IMR-90 (cell line): ENCODE data around the gene MACROD1. TPM values are rescaled to one million over a fixed set of nuclear protein-coding genes. Genes with fewer than 3 reads are reported as not detected.
A peak's percentile ranks its signal among the peaks of the same experiment; 100 is the strongest.

Experiments used
- ATAC-seq: fragments of 200-7000 bp; cut with Tn5 transposase; 2 replicates; pipeline ENCODE4 v1.9.1; 2020; ENCODE audit warnings: low read depth, mild to moderate bottlenecking, moderate library complexity
- BruUV-seq: library from RNA; stranded (reverse); fragments of 400-500 nt; replicated peaks from 2 replicates; lab custom pipeline; 2021; lab: Mats Ljungman, UMichigan
- CTCF ChIA-PET: fragments of 300-600 bp; formaldehyde crosslinking; extraction: SDS; loops from one replicate; lab custom pipeline; 2021; ENCODE audit warnings: antibody characterized with exemption; lab: Yijun Ruan, JAX
- POLR2A ChIA-PET: fragments of 300-600 bp; sonication (Branson Sonifier 250); formaldehyde crosslinking; loops from one replicate; lab custom pipeline; 2022; ENCODE audit warnings: antibody characterized with exemption; ENCODE audit not compliant: unreplicated experiment; lab: Charles Lee
- DNase-seq: peaks from one replicate; pipeline ENCODE4 v3.0.0; 2013
- H2AFZ ChIP-seq: replicated peaks from 2 replicates; pipeline ENCODE3; 2013; ENCODE audit warnings: low read length, mild to moderate bottlenecking; ENCODE audit not compliant: poor library complexity
- H2AK5ac ChIP-seq: 2 replicates; pipeline ENCODE4 v1.6.1; 2013; ENCODE audit warnings: low read depth, low read length, inconsistent platforms
- H2AK9ac ChIP-seq: replicated peaks from 2 replicates; pipeline ENCODE3; 2013; ENCODE audit warnings: mild to moderate bottlenecking, low read depth, low read length, moderate library complexity; ENCODE audit not compliant: poor library complexity
- H2BK120ac ChIP-seq: 2 replicates; pipeline ENCODE4 v1.6.1; 2013; ENCODE audit warnings: low read depth, low read length, inconsistent platforms
- H2BK15ac ChIP-seq: 3 replicates; pipeline ENCODE4 v1.6.1; 2013; ENCODE audit warnings: low read depth, low read length, inconsistent platforms
- H2BK20ac ChIP-seq: 2 replicates; pipeline ENCODE4 v1.6.1; 2013; ENCODE audit warnings: low read depth, mild to moderate bottlenecking, inconsistent platforms, low read length, moderate library complexity
- H2BK5ac ChIP-seq: 2 replicates; pipeline ENCODE4 v1.6.1; 2013; ENCODE audit warnings: mild to moderate bottlenecking, low read depth, low read length, inconsistent platforms; ENCODE audit not compliant: poor library complexity, severe bottlenecking
- H3K14ac ChIP-seq: replicated peaks from 2 replicates; pipeline ENCODE4 v1.6.1; 2013; ENCODE audit warnings: low read depth, low read length, inconsistent platforms
- H3K18ac ChIP-seq: 2 replicates; pipeline ENCODE4 v1.6.1; 2013; ENCODE audit warnings: low read depth, low read length, control low read depth
- H3K23ac ChIP-seq: 2 replicates; pipeline ENCODE4 v1.6.1; 2013; ENCODE audit warnings: low read depth, low read length, inconsistent platforms
- H3K27ac ChIP-seq: 2 replicates; pipeline ENCODE4 v1.5.1; 2013; ENCODE audit warnings: mild to moderate bottlenecking, control low read depth, low read length; ENCODE audit not compliant: insufficient read depth
- H3K27me3 ChIP-seq: 2 replicates; pipeline ENCODE4 v1.6.1; 2013; ENCODE audit warnings: low read length; ENCODE audit not compliant: control insufficient read depth, insufficient read depth
- H3K36me3 ChIP-seq: 2 replicates; pipeline ENCODE4 v1.6.1; 2013; ENCODE audit warnings: low read length, mixed read lengths; ENCODE audit not compliant: control insufficient read depth, insufficient read depth
- H3K4ac ChIP-seq: 2 replicates; pipeline ENCODE4 v1.6.1; 2013; ENCODE audit warnings: low read depth, low read length, inconsistent platforms
- H3K4me1 ChIP-seq: 2 replicates; pipeline ENCODE4 v1.6.1; 2013; ENCODE audit warnings: low read length, mixed read lengths; ENCODE audit not compliant: control insufficient read depth, insufficient read depth
- H3K4me2 ChIP-seq: 2 replicates; pipeline ENCODE4 v1.6.1; 2013; ENCODE audit warnings: low read depth, mild to moderate bottlenecking, control low read depth, low read length, moderate library complexity
- H3K4me3 ChIP-seq: 2 replicates; pipeline ENCODE4 v1.5.1; 2013; ENCODE audit warnings: low read depth, mild to moderate bottlenecking, control low read depth, low read length, moderate library complexity; ENCODE audit not compliant: insufficient read depth
- H3K56ac ChIP-seq: 2 replicates; pipeline ENCODE4 v1.6.1; 2013; ENCODE audit warnings: low read length, inconsistent platforms; ENCODE audit not compliant: insufficient read depth; ENCODE audit errors: extremely low read depth
- H3K79me1 ChIP-seq, 2 experiments: 2 replicates each; pipeline ENCODE4 v1.6.1; 2013; ENCODE audit warnings: low read length in 2 of 2, inconsistent platforms in 1 of 2, low read depth in 1 of 2
- H3K9ac ChIP-seq: 2 replicates; pipeline ENCODE4 v1.6.1; 2013; ENCODE audit warnings: low read depth, low read length, control low read depth
- H3K9me1 ChIP-seq: 2 replicates; pipeline ENCODE4 v1.6.1; 2013; ENCODE audit warnings: low read length, inconsistent platforms; ENCODE audit not compliant: insufficient read depth
- H3K9me3 ChIP-seq: 2 replicates; pipeline ENCODE4 v1.6.1; 2013; ENCODE audit warnings: low read length; ENCODE audit not compliant: control insufficient read depth, insufficient read depth
- H4K20me1 ChIP-seq: 2 replicates; pipeline ENCODE4 v1.6.1; 2013; ENCODE audit warnings: low read length, inconsistent platforms; ENCODE audit not compliant: insufficient read depth
- H4K5ac ChIP-seq: 2 replicates; pipeline ENCODE4 v1.6.1; 2013; ENCODE audit warnings: mild to moderate bottlenecking, low read depth, low read length, control low read depth
- H4K8ac ChIP-seq, 2 experiments: 2 replicates each; pipeline ENCODE4 v1.6.1; 2013; ENCODE audit warnings: low read depth in 2 of 2, low read length in 2 of 2, control low read depth in 1 of 2, inconsistent platforms in 1 of 2
- H4K91ac ChIP-seq: 2 replicates; pipeline ENCODE4 v1.6.1; 2013; ENCODE audit warnings: low read depth, low read length, inconsistent platforms; ENCODE audit not compliant: insufficient read depth
- BHLHE40 ChIP-seq: fragments of 150-350 bp; IDR thresholded peaks from 2 replicates; pipeline ENCODE4 v1.6.1; 2016; ENCODE audit warnings: mild to moderate bottlenecking, low read depth, low read length
- CEBPB ChIP-seq: IDR thresholded peaks from 2 replicates; pipeline ENCODE4 v1.6.1; 2012; ENCODE audit warnings: low read depth, low read length, improper control_type of control experiment
- CHD1 ChIP-seq: IDR thresholded peaks from 2 replicates; pipeline ENCODE4 v1.6.1; 2012; ENCODE audit warnings: low read depth, low read length, improper control_type of control experiment
- CTCF ChIP-seq: conservative IDR thresholded peaks from 2 replicates; pipeline ENCODE4 v1.5.1; 2012; ENCODE audit warnings: mild to moderate bottlenecking, low read depth, low read length, improper control_type of control experiment
- ELK1 ChIP-seq: fragments of 150-350 bp; IDR thresholded peaks from 2 replicates; pipeline ENCODE4 v1.6.1; 2016; ENCODE audit warnings: low read depth, mild to moderate bottlenecking, low read length, moderate library complexity, borderline replicate concordance
- FOS ChIP-seq: fragments of 150-350 bp; IDR thresholded peaks from 2 replicates; pipeline ENCODE4 v1.6.1; 2016; ENCODE audit warnings: low read depth, low read length
- MAFK ChIP-seq: IDR thresholded peaks from 2 replicates; pipeline ENCODE4 v1.6.1; 2012; ENCODE audit warnings: low read depth, low read length, improper control_type of control experiment
- MXI1 ChIP-seq: IDR thresholded peaks from 2 replicates; pipeline ENCODE4 v1.6.1; 2012; ENCODE audit warnings: low read depth, mild to moderate bottlenecking, low read length, moderate library complexity, borderline replicate concordance
- NFE2L2 ChIP-seq: fragments of 150-350 bp; IDR thresholded peaks from 2 replicates; pipeline ENCODE4 v1.6.1; 2016; ENCODE audit warnings: low read depth, mild to moderate bottlenecking, low read length
- RAD21 ChIP-seq: IDR thresholded peaks from 2 replicates; pipeline ENCODE4 v1.6.1; 2012; ENCODE audit warnings: low read length, improper control_type of control experiment
- RCOR1 ChIP-seq: IDR thresholded peaks from 2 replicates; pipeline ENCODE4 v1.6.1; 2012; ENCODE audit warnings: mild to moderate bottlenecking, low read length, improper control_type of control experiment; ENCODE audit not compliant: insufficient replicate concordance
- RFX5 ChIP-seq: IDR thresholded peaks from 2 replicates; pipeline ENCODE4 v1.8.0; 2012; ENCODE audit warnings: low read depth, mild to moderate bottlenecking, low read length, moderate library complexity
- SMC3 ChIP-seq: fragments of 150-350 bp; IDR thresholded peaks from 2 replicates; pipeline ENCODE4 v1.6.1; 2016; ENCODE audit warnings: low read depth, mild to moderate bottlenecking, antibody characterized with exemption, low read length, moderate library complexity
- USF2 ChIP-seq: fragments of 150-350 bp; IDR thresholded peaks from 2 replicates; pipeline ENCODE4 v1.6.1; 2017; ENCODE audit warnings: mild to moderate bottlenecking, antibody characterized with exemption, low read length, low read depth
- whole genome bisulfite sequencing, 2 experiments: methylation state at CpG; one replicate each; pipeline versions ENCODE4 v1.1.5 to v1.1.7; 2013; ENCODE audit warnings: missing lambda C conversion rate in 2 of 2; ENCODE audit not compliant: insufficient read length in 1 of 2; ENCODE audit errors: extremely low coverage in 2 of 2; 5-methylcytosine and 5-hydroxymethylcytosine counted together
- dilution Hi-C: fragments of 300-500 bp; cut with HindIII; formaldehyde crosslinking; loops from one replicate; pipeline ENCODE4 v1.14.3; 2018; ENCODE audit warnings: low sequenced_read_pairs; ENCODE audit not compliant: unreplicated experiment
- in situ Hi-C: fragments of 300-500 bp; cut with MboI; formaldehyde crosslinking; loops from 3 replicates; pipeline ENCODE4 v1.14.3; 2019; ENCODE audit warnings: low sequenced_read_pairs, inconsistent platforms, mixed read lengths
- intact Hi-C: fragments of 100-400 bp; cut with micrococcal nuclease; formaldehyde crosslinking; loops from 2 replicates; pipeline ENCODE4 v1.10.0; 2022
- polyA plus RNA-seq, 3 experiments: library from polyadenylated mRNA; depleted of rRNA; stranded (reverse); fragments of >200 nt; gene quantifications; 2 replicates each; pipeline ENCODE4 v1.2.3, GENCODE V29; 2012; ENCODE audit warnings: low replicate concordance in 1 of 3
- total RNA-seq: library from RNA; depleted of rRNA; stranded (reverse); fragments of >200 nt; gene quantifications from 2 replicates; pipeline ENCODE4 v1.2.3, GENCODE V29; 2012

Gene MACROD1
- total and polyA plus RNA-seq, 2 of the 4 experiments (the other 2 are of a cell fraction) = 2.5 to 9.3 TPM

GRCh38 chr11:64007629-64008282 is 158.2 kb downstream of the MACROD1 start:
- dilution Hi-C loops (no loop called here), intact Hi-C loops (loop anchor here (10.0 kb wide), 1 partner anchor 297 kb away; the partner anchor contains the start of genes CATSPERZ and ESRRA), in situ Hi-C loops (no loop called here)
- Histone ChIP-seq H3K4me3 (no peak overlapping the region), H3K14ac (peak overlapping the region; percentile 12), H3K79me1 (no peaks in the 10 kb centered on the region), H2BK20ac (no peak overlapping the region), H2AK9ac (peak overlapping the region; percentile 60), H4K91ac (peak overlapping the region; percentile 17; the same call in 1 of the 2 replicates), H3K27me3 (no peaks in the 10 kb centered on the region), H3K9ac (peak overlapping the region; percentile 42), H3K36me3 (no peaks in the 10 kb centered on the region), H4K5ac (no peak overlapping the region), H3K56ac (no peak overlapping the region), H3K4me1 (peaks cover 10% of the 10 kb centered on the region), H4K20me1 (no peaks in the 10 kb centered on the region), H3K27ac (no peak overlapping the region), H3K4ac (peak overlapping the region; percentile 37), H3K9me1 (no peaks in the 10 kb centered on the region), H4K8ac (peak overlapping the region in 1 of 2 experiments; percentile 62; a peak in 2 of 4 replicates), H2BK5ac (no peak overlapping the region), H3K4me2 (peak overlapping the region; percentile 57), H2AFZ (peak overlapping the region; percentile 89), H3K23ac (no peak overlapping the region), H2BK15ac (no peak overlapping the region; the same call in 2 of the 3 replicates), H3K9me3 (no peaks in the 10 kb centered on the region), H3K18ac (no peak overlapping the region), H2AK5ac (peak overlapping the region; percentile 29; the same call in 1 of the 2 replicates), H2BK120ac (peak overlapping the region; percentile 6; the same call in 1 of the 2 replicates)
- 16% methylated on average over 29 of the region's 40 CpGs; no CpG with 5 or more reads in 1 of the 2 experiments for WGBS, 2 experiments
- POLR2A ChIA-PET = no interaction called here
- peak; percentile 77 for ATAC-seq
- CTCF ChIA-PET = interaction anchor here (1.4 to 1.5 kb wide), 2 partner anchors 140 to 141 kb away, joined by 3 to 4 read pairs; no protein-coding TSS in a partner anchor
- no TSS peak for BruUV-seq
- no peak for DNase-seq
- TF ChIP-seq NFE2L2 (no peak), RCOR1 (no peak), RAD21 (no peak), BHLHE40 (no peak), MAFK (no peak), CTCF (no peak), CHD1 (no peak), CEBPB (no peak), MXI1 (no peak), SMC3 (no peak), RFX5 (no peak), ELK1 (no peak), FOS (no peak), USF2 (no peak)
